ENCODE data around the gene CAPN8.

Gene CAPN8

DNA sequence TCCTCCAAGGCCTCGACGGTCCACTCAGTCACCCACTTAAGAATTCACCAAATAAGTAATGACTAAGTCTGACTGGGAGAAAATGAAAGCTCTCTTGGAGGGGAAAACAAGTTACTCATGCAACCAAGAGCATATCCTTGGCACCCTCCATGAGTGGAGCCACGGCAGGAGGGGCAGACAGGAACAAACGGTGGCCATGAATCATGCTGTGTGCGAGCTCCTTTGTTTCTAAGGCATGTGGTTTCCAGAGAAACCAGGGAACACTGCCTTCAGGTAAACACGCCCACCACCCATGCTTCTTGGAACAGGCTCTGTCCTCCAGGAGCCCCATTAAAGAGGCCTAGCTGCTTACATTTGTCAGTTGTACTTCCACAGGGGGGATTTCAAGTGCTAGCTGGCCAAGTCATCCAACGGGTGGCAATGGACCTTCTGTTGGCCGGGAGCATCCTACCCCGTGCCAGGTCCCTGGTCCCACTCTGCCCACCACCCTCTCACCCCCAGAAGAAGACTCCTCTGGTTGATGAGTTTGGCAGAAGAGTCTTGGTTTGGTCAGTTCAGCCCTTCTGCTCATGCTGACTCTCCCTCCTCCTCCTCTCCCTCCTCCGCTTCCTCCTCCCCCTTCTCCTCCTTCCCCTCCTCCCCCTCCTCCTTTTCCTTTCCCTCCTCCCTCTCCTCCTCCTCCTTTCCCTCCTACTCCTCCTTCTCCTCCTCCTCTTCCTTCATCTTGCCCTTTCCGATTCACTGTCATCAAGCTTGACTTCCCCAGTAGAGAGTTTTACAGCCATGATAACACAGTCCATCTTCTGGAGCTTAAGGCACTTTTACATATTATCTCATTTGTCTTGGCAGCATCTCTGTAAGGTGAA, 164.7 kb downstream of the CAPN8 start:
- TF ChIP-seq, protein P1, sequence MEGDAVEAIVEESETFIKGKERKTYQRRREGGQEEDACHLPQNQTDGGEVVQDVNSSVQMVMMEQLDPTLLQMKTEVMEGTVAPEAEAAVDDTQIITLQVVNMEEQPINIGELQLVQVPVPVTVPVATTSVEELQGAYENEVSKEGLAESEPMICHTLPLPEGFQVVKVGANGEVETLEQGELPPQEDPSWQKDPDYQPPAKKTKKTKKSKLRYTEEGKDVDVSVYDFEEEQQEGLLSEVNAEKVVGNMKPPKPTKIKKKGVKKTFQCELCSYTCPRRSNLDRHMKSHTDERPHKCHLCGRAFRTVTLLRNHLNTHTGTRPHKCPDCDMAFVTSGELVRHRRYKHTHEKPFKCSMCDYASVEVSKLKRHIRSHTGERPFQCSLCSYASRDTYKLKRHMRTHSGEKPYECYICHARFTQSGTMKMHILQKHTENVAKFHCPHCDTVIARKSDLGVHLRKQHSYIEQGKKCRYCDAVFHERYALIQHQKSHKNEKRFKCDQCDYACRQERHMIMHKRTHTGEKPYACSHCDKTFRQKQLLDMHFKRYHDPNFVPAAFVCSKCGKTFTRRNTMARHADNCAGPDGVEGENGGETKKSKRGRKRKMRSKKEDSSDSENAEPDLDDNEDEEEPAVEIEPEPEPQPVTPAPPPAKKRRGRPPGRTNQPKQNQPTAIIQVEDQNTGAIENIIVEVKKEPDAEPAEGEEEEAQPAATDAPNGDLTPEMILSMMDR (IDR thresholded peaks at IDR 0.05; ENCODE audit: low read depth, low read length, missing control alignments) = no peak
- DNase-seq (ENCODE audit: extremely low read depth, low read depth) = peak; percentile 33
- no peak overlapping the region for H3K4me3 ChIP-seq (replicated peaks; ENCODE audit: low read depth, low read length)

DNA sequence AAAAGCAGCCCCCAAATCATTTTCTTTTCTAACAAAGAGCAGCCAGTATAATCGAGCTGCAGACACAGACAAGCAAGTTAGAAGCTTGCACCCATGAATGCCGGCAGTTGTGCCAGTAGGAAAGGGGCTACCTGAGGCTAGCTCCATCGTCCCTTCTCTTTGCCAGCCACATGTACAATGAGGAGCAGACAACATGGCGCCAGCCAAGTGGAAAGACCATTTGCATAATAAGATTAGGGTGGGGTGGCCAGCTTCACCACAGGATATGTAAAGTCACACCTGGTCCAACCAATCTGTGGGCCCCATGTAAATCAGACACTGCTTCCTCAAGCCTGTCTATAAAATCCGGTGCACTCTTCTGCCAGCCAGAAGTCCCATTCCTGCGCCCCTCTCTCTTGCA, 168.6 kb downstream of the CAPN8 start:
- DNase-seq (ENCODE audit: extremely low read depth, low read depth) = no peak
- no peak overlapping the region for H3K4me3 ChIP-seq (replicated peaks; ENCODE audit: low read depth, low read length)
- TF ChIP-seq, protein P1 (IDR thresholded peaks at IDR 0.05; ENCODE audit: low read depth, low read length, missing control alignments) = no peak

DNA sequence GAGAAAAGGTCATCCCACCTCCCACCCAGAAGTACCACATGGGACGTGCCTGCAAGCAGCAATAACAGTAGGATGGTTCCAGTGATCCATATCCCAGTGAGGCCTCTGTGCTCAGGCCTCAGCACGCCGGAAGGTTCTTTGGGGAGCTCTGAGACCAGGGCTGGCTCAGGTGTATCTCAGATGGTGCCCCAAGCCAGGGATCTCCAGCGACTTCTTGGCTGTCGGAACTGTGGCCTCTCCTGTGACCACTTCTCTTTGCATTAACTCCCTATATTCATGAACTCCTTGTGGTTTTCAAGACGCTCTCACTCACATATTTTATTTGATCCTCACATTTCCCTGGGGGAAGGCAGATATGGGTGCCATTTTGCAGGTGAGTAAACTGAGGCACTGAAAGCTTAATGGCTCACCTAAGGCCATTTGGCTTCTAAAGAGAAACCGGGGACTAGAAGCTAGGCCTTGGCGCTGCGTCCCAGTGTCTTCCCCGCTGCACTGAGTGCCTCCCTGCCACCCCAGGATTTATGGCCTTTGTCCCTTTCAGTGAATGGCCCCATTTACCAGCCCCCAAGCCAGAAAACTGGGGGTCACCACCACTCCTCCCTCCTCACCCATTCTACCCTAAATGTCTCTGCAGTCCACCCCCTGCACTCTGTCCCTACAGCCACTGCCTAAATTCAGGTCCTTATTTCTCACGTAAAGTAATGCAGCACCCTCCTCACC, 170.4 kb downstream of the CAPN8 start:
- no peak overlapping the region for H3K4me3 ChIP-seq (replicated peaks; ENCODE audit: low read depth, low read length)
- TF ChIP-seq, protein P1 (IDR thresholded peaks at IDR 0.05; ENCODE audit: low read depth, low read length, missing control alignments) = no peak
- no peak for DNase-seq (ENCODE audit: extremely low read depth, low read depth)

DNA sequence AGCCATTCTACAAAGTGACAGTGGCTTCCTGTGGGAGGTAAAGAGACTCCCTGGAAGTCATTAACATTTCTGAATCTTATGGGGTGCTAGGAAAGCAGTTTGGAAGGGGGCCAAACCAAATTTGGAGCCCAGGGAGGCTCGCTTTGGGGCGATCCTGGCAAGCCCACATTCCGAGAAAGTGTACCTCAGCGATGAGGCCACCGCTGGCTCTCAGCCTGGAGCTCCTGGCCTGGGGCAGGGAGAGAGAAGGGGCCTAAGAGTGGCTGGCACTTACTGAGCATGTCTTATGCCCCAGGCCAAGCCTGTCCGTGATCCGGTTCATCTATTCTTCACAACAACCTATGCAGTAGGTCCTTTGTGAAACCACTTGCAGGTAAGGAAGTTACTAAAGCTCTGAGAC, 173.5 kb downstream of the CAPN8 start:
- H3K4me3 ChIP-seq (replicated peaks; ENCODE audit: low read depth, low read length) = no peak overlapping the region
- TF ChIP-seq, protein P1 (IDR thresholded peaks at IDR 0.05; ENCODE audit: low read depth, low read length, missing control alignments) = no peak
- no peak for DNase-seq (ENCODE audit: extremely low read depth, low read depth)
